HG03196 (cell line): ENCODE data around the gene DNAJC4.

Experiments
- ATAC-seq: cut with Tn5 transposase; IDR thresholded peaks from one replicate; pipeline ENCODE4 v1.9.1; 2021; ENCODE audit not compliant: unreplicated experiment

Gene DNAJC4

DNA sequence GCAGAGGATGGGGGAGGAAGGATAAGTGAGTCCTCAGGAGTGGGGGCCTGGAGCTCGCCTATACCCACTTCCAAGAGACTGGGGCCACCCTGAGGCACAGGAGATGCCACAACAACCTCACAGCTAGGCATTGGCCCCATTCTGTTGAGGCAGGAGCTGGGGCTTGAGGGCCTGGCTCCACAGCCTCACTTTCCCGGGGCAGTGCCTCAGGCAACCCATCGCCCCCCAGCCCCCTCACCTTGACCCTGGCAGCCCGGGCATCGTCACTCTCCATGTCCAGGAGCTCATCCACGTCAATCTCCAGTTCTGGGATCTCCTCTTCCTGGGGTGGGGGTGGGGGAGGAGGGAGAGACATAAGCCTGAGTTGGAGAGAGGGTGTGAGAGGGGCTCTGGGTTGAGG lies 14.6 kb downstream of the DNAJC4 start:
- no peak for ATAC-seq

DNA sequence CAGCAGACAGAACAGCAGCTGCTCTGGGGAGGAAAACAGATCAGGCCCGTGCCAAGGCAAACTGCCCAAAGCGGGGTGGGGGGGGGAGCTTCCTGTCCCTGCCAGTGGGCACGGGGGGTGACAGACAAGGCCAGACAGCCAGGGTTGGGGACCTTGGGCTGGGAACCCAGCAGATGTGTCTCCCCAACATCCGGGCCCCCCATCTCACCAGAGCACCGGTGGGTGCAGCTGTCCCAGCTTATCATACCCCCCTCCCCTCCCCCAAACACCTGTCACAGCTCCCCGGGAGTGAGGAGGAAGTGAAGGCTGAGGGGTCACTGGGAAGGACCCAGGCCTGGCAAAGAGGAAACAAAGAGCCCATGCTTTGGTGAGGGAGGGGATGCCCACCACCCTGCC lies 15.1 kb downstream of the DNAJC4 start:
- ATAC-seq = no peak

DNA sequence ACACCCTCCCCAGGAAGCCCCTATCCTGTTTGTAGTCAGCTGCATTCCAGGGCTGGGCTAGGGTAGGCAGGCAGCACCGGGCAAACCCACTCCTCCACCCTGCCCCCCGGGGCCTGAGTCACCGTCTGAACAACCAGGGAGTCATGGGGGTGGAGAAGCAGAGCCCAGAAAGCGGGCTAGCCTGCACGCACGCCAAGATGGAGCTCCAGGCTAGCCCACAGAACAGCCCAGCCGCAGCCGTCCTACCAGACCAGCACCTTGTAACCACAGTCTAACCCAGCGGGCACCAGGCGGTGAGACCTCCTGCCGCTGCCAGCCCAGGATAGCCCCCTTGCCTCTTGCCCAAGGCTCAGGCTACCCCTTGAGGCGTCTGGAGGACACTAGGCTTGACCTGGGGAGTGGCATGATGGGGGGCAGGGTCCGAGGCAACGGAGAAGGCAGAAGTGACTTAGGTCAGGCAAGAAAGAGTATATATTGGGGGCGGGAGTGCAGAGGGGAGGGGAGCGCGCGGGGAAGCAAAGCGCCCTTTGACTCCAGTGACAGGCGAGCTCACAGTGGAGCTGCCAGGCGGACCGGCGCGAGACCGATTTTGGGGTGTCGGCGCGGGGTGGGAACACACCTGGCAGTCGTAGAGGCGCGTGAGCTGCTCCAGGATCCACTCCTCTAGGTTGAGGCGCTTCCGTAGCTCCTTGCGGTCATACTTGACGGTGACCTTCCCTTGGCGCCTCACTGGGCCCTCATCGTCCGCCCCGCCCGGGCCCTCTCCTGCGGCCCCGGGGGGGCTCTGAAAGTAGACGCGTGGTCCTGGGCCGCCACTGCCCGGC lies 15.7 kb downstream of the DNAJC4 start:
- ATAC-seq = no peak

DNA sequence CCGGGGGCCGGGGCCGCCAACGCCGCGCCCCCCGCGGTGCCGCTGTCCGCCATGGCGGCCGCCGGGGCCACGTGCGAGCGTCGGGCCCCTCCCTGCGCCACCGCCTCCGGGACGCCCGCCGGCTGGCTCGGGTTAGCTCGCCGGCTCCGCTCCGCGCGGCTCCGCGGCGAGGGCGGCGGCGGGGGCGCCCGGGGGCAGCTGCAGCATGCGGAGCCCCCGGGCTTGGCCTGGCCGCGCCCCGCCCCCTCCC lies 16.2 kb downstream of the DNAJC4 start:
- peak; percentile 9 for ATAC-seq

DNA sequence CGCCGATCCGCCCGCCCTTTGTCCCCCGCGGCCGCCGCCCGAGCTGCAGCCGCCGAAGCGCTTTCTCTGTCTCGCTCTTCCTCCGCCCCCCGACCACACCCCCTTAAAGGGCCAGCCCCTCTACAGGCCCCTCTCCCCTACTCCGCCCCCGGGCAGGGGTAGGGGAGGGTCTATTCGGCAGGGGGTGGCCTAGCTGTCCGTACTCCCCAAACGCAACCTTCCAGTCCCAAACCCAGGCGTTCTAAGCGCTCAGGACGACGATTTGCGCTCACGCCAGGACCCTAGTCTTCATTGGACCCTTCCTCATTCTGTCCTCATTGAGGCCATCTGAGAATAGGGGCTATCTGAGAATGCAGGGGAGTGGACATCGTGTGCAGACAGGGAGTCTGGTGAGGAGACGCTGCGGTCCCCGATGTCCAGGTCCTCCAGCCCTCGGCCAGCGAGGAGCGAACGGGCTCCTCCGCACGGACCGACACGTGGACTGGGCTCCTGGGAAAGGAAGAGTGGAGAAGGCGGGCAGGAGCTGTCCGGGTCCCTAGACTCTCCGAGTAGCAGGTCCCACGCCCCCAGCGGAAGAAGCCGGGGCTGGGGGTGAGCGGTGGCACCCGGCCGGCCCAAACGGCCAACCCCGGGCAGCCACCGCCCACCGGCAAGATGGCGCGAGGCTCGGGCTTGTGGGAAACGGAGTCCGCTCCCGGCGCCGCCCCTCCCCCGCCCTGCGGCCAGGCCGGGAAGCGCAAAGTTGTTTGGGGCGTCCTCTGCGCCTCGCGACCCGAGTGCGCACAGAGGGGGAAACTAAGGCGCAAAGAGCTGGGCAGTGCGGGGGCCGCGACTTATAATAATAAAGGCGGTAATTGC lies 16.8 kb downstream of the DNAJC4 start, which contains the start of gene PPP1R14B:
TSS of gene PPP1R14B (minus strand) at position 73 of the 858 bp plus-strand sequence. CDS start 270 bp downstream, outside the sequence.
- peak; percentile 31 for ATAC-seq

DNA sequence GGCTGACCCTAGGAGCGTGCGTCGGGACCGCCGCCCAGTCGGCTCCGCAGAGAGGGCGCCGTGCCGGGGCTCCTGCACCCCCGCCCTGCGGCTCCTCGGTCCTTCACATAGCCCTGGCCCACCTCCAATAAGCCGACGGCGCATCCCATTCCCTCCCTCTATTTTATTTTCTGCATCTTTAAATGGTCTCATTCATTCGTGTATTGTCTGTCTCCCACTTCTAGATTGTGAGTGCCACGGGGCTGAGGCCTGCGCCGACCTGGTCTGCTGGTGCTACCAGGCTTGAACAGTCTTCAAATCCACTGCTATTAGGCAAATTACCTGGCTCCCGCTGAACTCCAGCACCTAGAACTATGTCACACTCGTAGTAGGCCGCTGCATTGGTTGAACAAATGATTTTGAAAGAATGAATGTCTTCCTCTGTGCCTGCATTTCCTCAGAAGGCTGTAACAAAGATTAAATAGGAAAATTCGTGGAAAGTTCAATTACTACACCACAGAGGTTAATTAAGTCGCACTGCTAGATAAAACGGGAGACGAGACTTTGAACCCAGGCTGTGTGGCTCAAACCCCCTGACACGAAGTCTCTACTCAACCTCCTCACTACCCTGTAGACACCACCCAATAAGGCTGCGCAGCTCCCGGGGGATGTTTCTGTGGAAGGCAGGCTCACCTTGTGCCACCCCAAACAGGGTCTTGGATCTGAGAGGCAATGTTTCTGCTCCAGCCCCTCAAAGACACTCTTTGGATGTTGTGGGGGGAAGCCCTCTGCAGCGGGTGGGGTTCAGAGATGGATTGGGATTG lies 17.6 kb downstream of the DNAJC4 start:
- ATAC-seq = no peak

DNA sequence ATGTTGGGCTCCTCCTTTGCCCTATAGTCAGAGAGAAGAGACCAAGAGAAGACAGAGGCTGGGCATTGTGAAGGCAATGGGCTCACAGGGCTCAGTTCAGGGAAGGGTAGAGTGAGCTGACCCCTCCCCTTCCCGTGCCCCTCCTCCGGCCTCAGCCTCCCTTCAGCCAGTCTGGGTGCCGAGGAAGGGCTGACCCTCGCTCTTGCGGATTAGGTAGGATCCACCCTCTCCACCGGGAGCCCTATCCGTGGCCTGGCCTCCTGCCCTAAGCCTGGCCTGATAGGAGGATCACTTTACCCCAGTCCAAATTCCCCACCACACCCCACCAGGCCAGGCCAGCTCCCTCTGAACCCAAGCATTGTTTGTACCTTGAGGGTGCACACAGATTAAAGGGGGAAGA lies 18.2 kb downstream of the DNAJC4 start:
- no peak for ATAC-seq

DNA sequence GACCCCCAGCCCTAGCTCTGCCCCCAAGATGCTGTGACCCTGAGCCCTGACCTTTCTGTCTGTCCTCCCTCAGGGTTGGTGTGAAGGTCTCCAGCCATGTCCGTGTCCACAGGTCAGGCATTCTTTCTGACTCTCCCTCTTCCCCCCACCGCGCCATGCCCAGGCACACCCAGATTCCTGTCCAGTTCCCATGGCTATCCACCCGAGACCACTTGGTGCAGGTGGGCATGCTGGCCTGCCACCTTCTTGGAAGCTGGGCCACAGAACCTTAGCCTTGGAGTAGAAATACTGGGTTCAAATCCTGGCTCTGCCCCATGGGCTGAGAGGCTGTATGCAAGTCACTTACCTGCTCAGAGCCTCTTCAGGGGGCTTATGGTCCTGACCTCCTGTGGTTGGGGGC lies 18.7 kb downstream of the DNAJC4 start:
- no peak for ATAC-seq

DNA sequence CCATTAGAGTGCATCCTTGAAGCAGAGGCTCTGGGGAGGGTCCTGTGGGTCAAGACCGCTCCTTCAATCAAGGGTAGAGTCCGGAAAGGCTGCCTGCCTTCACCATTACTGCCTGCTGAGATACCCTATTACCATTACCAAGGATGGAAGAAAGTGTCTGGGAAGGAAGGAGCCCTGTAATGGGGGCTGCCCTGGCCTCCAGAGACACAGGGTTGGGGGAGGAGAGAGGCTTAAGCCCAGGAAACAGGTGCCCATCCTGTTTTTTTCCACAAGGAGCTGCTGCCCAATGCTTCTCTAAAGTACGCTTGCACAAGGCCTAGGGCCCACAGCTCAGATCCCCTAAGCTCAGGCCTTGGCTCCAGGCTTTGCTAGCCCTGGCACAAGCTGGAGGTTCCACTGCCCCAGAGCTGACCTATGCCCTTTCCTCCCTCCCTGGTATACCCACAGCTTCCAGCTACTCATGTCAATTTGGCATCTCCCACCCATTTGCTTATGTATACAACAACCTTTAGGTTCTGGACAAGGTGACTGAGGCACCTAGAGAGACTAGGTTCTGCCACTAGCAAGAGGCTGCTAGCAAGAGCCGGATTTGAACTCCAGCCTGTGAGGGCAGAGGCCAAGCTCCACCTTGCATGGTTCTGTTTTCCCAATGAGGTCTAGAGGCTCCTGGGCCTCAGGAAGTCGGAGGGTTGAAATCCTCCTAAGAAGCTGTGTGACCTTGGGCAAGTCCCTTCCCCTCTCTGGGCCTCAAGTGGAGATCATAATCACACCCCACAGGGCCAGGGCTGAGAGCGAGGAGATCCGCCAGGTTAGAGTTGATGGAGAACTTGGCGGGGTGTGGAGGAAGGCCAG lies 19.4 kb downstream of the DNAJC4 start:
- no peak for ATAC-seq

DNA sequence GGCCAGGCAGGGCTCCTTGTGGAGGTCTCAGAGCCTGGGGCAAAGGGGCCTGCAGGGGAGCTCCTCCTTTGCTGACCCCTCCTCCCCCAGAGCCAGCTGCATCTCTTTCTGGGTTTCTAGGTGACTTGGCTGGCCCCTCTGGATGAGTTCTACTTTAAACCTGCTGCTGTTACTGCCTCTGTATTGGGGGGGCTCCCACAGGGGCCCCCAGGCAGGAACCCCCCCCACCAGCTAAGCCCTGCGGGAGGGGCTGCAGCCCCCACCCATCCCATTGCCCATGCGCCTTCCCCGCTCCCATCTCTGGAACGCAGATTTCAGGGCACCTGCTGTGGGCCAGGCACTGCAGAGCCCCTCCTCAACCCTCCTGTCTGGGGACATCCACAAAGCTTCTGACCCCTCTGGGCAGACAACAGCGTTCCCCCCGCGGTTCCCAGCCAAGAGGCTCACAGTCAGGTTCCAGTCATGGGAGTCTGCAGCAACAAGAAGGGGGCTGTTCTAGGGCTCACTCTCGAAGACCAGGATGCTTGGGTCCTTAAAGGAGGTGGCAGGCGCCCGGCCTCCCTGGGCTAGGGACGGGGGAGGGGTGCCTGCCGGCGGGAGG lies 20.2 kb downstream of the DNAJC4 start:
- ATAC-seq = no peak

DNA sequence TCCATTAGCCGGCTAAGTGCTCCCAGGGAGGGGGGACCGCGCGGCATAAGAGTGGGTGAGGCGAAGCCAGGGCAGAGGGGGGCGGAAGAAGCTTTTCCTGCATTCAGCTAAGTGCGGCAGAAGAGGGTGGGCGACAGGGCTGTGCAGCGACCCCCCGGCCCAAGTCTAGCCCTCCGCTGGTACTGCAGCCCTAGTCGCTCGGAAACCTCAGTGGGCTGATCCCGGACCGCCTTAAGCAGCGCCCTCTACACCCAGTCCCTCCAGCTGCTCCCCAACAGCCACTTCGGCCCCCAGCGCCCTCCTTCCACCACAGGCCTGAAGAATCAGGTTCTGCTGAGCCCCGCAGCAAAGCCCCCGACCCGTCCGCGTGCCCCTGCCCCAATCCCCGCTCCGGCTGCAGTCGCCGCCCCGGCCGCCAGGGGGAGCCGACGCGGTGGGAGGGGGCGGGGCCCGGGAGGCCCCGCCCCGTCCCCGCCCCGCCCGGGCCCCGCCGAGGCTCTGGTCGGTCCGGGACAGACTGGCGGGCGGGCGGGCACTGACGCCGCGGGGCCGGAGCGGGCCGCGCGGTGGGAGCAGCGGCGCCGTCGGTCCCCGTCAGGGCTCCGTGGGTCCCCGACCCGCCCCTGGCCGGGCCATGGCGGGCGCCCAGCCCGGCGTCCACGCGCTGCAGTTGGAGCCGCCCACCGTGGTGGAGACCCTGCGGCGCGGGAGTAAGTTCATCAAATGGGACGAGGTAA lies 20.8 kb downstream of the DNAJC4 start, which contains the start of gene PLCB3:
TSS of gene PLCB3 (plus strand) at position 515 of the 737 bp plus-strand sequence. CDS start at position 635, 120 bp downstream.
- ATAC-seq = no peak

DNA sequence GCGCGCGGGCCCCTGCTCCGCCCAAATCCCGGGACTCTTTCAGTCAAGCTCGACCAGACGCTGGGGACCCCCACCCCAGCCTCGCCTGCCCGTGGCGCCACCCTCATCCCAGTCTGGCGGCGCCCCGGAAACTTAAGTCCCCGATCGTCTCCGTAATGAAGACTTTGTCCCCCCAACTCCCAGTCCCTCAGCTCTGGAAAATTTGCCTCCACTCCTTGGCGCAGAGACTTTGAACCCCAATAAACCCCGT lies 21.3 kb downstream of the DNAJC4 start:
- no peak for ATAC-seq

DNA sequence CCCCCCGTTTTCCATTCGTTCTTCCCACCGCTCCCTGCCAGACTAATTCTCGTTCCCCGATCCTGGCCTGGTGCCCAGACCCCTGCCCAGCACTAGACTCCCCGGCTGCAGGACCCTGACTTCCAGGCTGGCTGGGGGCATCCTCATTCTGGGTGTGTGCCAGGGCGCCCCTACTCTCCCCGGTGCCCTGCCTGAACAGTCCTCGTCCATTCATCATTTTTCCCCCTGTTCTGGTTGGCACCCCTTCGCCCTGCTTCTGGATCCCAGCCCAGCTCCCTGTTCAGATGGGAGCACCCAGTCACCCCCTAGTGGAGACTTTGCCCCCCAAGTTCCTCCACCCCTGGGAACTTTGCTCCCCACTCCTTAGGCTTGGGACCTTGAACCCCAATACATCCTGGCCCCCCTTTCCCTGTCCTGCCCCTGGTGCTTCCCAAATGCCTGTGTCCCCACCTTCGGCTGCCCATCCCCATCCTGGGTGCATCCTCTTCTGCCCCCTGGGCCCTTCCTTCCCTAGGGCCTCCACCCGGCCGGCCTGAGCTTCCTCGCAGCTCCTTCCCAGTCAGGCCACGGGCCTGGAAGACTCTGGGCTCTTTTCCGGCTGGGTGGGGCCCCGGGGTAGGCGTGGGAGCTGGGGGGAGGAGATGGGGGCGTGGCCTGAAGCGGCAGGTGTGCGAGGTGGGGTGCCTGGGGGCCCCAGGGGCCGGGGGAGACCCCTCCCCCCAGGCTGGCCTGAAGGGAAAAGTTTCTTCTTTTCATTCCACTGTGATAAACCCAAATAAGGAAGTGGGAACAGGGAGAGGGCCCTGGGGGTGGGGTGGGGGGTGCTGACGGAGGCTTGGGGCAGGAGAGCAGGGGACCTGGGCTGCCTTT lies 21.9 kb downstream of the DNAJC4 start:
- ATAC-seq = no peak

DNA sequence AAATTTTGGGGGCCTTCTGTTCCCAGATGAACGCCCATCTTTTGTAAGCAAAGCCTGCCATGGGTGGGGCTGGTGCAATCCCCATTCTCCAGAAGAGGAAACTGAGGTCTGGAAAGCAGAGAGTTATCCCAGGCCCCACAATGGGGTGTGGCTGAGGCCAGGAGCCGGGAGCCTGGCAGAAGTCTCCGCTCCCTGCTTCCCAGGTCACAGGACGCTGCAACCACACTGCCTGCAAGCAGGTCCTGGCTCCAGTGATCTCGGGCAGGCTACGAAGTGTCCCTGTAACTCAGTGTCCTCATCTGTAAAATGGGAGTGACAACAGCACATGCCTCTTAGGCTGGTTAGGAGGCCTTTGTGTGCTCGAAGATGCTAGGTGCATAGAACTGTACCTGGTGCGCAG lies 22.7 kb downstream of the DNAJC4 start:
- ATAC-seq = no peak

DNA sequence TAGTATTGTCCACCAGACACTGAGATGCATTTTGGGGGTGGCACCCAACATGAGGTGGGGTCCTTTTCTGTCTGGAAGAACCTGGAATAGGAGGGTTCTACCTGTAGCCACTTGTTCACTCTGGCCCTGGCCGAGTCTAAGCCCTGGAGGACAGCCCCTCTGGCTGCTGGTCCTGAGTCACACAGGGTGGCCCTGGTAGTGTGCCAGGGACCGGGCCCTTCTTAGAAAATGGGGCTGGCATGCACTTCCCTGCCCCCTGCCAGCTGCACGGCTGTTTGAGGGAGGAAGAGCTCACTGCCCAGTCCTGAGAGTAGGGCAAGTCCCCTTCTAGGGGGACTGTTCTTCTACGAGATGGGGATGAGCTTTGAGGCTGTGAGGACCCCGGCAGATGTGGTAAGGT lies 23.1 kb downstream of the DNAJC4 start:
- ATAC-seq = no peak

DNA sequence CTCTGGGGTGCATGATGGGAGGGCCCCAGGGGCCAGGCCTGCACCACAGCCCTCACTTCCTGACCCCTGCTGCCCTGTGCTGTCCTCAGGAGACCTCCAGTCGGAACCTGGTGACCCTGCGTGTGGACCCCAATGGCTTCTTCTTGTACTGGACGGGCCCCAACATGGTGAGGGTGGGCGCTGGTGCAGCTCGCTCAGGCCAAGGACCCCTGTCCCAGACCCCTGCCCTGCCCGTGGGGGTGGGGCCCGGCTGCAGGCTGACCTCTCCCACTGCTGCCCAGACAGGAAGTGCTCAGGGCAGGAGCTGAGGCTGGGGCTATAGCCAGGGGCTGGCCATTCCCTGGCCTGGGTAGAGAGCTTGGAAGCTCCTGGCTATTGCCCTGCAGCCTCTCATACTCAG lies 24.0 kb downstream of the DNAJC4 start:
- no peak for ATAC-seq

DNA sequence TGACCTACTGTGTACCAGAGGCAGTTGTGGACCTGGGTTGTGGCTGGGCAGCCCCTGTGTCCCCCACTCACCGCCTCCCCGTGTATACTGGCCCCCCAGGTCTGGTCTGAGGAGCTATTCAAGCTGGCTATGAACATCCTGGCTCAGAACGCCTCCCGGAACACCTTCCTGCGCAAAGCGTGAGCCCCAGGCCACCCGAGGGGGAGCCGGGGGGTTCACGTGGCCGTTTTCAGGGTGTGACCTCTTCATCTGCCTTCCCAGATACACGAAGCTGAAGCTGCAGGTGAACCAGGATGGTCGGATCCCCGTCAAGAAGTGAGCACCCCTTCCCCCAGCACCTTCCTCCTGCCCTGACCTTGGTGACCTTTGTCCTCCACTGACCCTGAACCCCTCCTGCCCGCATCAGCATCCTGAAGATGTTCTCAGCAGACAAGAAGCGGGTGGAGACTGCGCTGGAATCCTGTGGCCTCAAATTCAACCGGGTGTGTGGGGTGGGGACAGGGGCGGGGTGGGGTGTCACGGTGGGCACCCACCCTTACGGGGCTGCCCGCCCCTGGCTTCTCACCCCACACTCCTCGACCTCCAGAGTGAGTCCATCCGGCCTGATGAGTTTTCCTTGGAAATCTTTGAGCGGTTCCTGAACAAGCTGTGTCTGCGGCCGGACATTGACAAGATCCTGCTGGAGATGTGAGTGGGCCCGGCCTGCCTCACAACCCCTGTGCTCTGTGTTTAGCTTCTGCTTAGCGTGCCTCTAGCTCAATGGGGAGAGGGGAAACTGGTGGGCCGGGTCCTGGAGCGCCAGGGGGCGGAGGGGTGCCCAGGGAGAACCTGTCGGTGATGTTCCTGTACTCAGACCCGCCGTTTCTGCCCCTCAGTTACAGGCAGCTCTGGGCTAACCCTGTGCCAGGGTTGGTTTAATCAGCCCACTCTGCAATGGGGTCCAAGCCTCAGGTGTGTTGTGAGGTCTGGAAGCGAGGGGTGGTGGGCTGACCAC lies 25.1 kb downstream of the DNAJC4 start:
- ATAC-seq = no peak

DNA sequence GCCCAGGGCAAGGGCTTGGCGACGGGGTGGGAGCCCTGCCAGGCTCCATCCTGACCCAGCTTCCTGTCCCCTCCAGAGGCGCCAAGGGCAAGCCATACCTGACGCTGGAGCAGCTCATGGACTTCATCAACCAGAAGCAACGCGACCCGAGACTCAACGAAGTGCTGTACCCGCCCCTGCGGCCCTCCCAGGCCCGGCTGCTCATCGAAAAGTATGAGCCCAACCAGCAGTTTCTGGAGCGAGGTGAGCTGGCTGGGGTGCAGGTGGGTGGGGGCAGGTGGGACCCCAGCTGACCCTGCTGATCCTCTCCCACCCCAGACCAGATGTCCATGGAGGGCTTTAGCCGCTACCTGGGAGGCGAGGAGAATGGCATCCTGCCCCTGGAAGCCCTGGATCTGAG lies 26.0 kb downstream of the DNAJC4 start:
- no peak for ATAC-seq
